ENCODE data around the gene PHF2. TPM values are rescaled to one million over a fixed set of nuclear protein-coding genes. Genes with fewer than 3 reads are reported as not detected.

Gene PHF2
- total RNA-seq, 1 donor from 2014 or later = 12.1 TPM

DNA sequence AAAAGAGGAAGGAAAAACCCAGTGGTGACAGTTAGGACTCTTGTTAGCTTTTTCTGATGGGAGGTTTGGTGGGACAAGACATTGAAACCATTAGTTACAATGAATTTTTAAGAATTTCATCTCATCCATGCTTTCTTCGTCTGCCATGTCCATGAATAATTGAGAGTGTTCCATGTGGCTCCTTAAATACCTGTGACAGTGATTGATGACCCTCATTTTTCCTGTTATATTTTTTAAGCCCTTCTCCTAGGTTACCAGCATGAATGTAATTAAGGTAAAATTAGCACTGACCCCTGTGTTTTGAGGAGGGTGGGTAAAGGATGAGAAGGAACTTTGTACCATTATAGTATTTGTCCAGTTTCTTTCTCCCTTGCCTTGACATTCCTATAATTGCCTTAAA lies 23.5 kb upstream of the PHF2 start:
- Histone ChIP-seq H3K79me2 (ENCODE audit: insufficient read depth, low read length) (no peaks in the 10 kb centered on the region), H3K36me3 (ENCODE audit: insufficient read depth, low read length) (peaks cover 25% of the 10 kb centered on the region), H3K4me2 (ENCODE audit: low read length) (no peak overlapping the region), H4K20me1 (ENCODE audit: insufficient read depth, low read length) (peaks cover 7% of the 10 kb centered on the region), H2AFZ (ENCODE audit: low read depth, low read length) (no peak overlapping the region), H3K9me3 (ENCODE audit: insufficient read depth, low read depth, low read length) (no peaks in the 10 kb centered on the region), H3K27me3 (ENCODE audit: insufficient read depth, low read length) (no peaks in the 10 kb centered on the region), H3K27ac (ENCODE audit: low read depth, low read length) (no peak overlapping the region), H3K4me3 (ENCODE audit: insufficient read depth, low read depth, low read length) (no peak overlapping the region), H3K9ac (ENCODE audit: low read length) (no peak overlapping the region), H3K4me1 (ENCODE audit: insufficient read depth, low read length) (no peaks in the 10 kb centered on the region)
- Mint-ChIP-seq H3K36me3 (ENCODE audit: low read depth, unreplicated experiment) (peaks cover 7% of the 10 kb centered on the region), H3K27ac (ENCODE audit: unreplicated experiment) (no peak overlapping the region), H3K4me3 (ENCODE audit: unreplicated experiment) (no peak overlapping the region), H3K4me1 (ENCODE audit: low read depth, unreplicated experiment) (no peaks in the 10 kb centered on the region), H3K27me3 (ENCODE audit: low read depth, unreplicated experiment) (no peaks in the 10 kb centered on the region), H3K9me3 (ENCODE audit: unreplicated experiment) (no peaks in the 10 kb centered on the region)
- no peak for TF ChIP-seq EZH2 (IDR thresholded peaks at IDR 0.05; ENCODE audit: insufficient read depth, low read length)
- TF ChIP-seq, protein P1, sequence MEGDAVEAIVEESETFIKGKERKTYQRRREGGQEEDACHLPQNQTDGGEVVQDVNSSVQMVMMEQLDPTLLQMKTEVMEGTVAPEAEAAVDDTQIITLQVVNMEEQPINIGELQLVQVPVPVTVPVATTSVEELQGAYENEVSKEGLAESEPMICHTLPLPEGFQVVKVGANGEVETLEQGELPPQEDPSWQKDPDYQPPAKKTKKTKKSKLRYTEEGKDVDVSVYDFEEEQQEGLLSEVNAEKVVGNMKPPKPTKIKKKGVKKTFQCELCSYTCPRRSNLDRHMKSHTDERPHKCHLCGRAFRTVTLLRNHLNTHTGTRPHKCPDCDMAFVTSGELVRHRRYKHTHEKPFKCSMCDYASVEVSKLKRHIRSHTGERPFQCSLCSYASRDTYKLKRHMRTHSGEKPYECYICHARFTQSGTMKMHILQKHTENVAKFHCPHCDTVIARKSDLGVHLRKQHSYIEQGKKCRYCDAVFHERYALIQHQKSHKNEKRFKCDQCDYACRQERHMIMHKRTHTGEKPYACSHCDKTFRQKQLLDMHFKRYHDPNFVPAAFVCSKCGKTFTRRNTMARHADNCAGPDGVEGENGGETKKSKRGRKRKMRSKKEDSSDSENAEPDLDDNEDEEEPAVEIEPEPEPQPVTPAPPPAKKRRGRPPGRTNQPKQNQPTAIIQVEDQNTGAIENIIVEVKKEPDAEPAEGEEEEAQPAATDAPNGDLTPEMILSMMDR (IDR thresholded peaks at IDR 0.05; ENCODE audit: insufficient read depth, low read depth, low read length) = no peak
- FAIRE-seq (no peak), DNase-seq (ENCODE audit: low read depth) (no peak)

DNA sequence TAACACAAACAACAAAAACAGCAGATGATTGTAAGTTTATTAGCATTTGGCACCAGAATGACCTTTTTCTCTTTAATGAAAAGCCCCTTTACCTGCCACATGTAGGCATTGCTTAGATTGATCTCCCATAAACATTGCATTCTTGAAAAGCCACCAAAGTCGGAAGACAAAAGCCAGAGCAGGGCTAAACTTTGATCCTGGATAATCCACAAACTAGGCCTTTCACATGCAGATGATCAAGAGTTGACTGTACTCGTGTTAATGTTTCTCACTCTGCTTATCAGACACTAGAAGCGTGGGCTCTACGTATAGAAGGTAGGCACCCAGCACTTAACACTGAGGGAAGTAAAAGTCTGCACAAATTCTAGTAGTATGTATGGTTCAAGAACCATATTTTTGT lies 21.0 kb upstream of the PHF2 start:
- no peak for DNase-seq (ENCODE audit: low read depth)
- Mint-ChIP-seq H3K4me1 (ENCODE audit: low read depth, unreplicated experiment) (no peaks in the 10 kb centered on the region), H3K4me3 (ENCODE audit: unreplicated experiment) (no peak overlapping the region), H3K27ac (ENCODE audit: unreplicated experiment) (no peak overlapping the region), H3K36me3 (ENCODE audit: low read depth, unreplicated experiment) (peaks cover 7% of the 10 kb centered on the region), H3K9me3 (ENCODE audit: unreplicated experiment) (no peaks in the 10 kb centered on the region), H3K27me3 (ENCODE audit: low read depth, unreplicated experiment) (no peaks in the 10 kb centered on the region)
- H4K20me1 ChIP-seq (ENCODE audit: insufficient read depth, low read length) = no peaks in the 10 kb centered on the region
- H3K4me1 ChIP-seq (ENCODE audit: insufficient read depth, low read length) = no peaks in the 10 kb centered on the region
- H2AFZ ChIP-seq (ENCODE audit: low read depth, low read length) = no peak overlapping the region
- no peak overlapping the region for H3K9ac ChIP-seq (ENCODE audit: low read length)
- FAIRE-seq = no peak
- H3K4me3 ChIP-seq (ENCODE audit: insufficient read depth, low read depth, low read length) = no peak overlapping the region
- no peak overlapping the region for H3K4me2 ChIP-seq (ENCODE audit: low read length)
- no peak for TF ChIP-seq EZH2 (IDR thresholded peaks at IDR 0.05; ENCODE audit: insufficient read depth, low read length)
- TF ChIP-seq, protein P1 (IDR thresholded peaks at IDR 0.05; ENCODE audit: insufficient read depth, low read depth, low read length) = no peak
- H3K27ac ChIP-seq (ENCODE audit: low read depth, low read length) = no peak overlapping the region
- no peaks in the 10 kb centered on the region for H3K9me3 ChIP-seq (ENCODE audit: insufficient read depth, low read depth, low read length)
- no peaks in the 10 kb centered on the region for H3K27me3 ChIP-seq (ENCODE audit: insufficient read depth, low read length)
- H3K36me3 ChIP-seq (ENCODE audit: insufficient read depth, low read length) = peaks cover 39% of the 10 kb centered on the region
- H3K79me2 ChIP-seq (ENCODE audit: insufficient read depth, low read length) = no peaks in the 10 kb centered on the region

DNA sequence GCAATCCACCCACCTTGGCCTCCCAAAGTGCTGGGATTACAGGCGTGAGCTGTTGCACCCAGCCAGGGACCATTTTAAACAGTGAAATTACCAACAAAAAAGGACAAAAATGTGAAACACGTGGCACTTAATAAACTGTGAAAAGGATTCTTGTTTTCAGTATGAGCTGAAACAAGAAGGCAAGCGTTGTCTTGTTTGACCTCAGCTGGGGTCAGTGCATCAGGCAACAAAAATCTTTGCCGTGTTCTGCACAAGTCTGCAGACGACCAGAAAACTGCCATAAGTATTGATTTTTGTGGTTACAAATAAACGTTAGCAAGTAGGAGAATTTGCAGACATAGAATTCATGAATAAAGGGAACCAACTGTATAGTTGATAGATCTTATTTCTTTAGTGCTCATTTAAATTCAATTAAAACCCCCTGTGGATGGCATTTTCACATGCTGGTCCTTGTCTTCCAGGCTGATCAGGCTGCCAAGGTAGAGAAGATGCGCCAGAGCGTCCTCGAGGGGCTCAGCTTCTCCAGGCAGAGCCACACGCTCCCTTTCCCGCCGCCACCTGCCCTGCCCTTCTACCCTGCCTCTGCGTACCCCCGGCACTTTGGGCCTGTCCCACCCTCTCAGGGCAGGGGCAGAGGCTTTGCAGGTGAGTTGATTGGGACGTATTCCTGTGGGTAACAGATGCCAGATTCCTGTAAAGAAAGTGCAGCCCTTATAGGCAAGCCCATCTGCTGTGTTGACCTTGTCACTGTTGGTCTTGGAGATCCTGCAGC lies 18.8 kb upstream of the PHF2 start:
- TF ChIP-seq, protein P1 (IDR thresholded peaks at IDR 0.05; ENCODE audit: insufficient read depth, low read depth, low read length) = no peak
- TF ChIP-seq EZH2 (IDR thresholded peaks at IDR 0.05; ENCODE audit: insufficient read depth, low read length) = no peak
- Histone ChIP-seq H2AFZ (ENCODE audit: low read depth, low read length) (no peak overlapping the region), H3K27ac (ENCODE audit: low read depth, low read length) (no peak overlapping the region), H3K4me3 (ENCODE audit: insufficient read depth, low read depth, low read length) (no peak overlapping the region), H3K27me3 (ENCODE audit: insufficient read depth, low read length) (no peaks in the 10 kb centered on the region), H3K4me2 (ENCODE audit: low read length) (no peak overlapping the region), H3K79me2 (ENCODE audit: insufficient read depth, low read length) (no peaks in the 10 kb centered on the region), H3K36me3 (ENCODE audit: insufficient read depth, low read length) (peaks cover 40% of the 10 kb centered on the region), H3K9ac (ENCODE audit: low read length) (no peak overlapping the region), H4K20me1 (ENCODE audit: insufficient read depth, low read length) (no peaks in the 10 kb centered on the region), H3K9me3 (ENCODE audit: insufficient read depth, low read depth, low read length) (no peaks in the 10 kb centered on the region), H3K4me1 (ENCODE audit: insufficient read depth, low read length) (no peaks in the 10 kb centered on the region)
- Mint-ChIP-seq H3K9me3 (ENCODE audit: unreplicated experiment) (no peaks in the 10 kb centered on the region), H3K4me3 (ENCODE audit: unreplicated experiment) (no peak overlapping the region), H3K36me3 (ENCODE audit: low read depth, unreplicated experiment) (peaks cover 3% of the 10 kb centered on the region), H3K27ac (ENCODE audit: unreplicated experiment) (no peak overlapping the region), H3K27me3 (ENCODE audit: low read depth, unreplicated experiment) (no peaks in the 10 kb centered on the region), H3K4me1 (ENCODE audit: low read depth, unreplicated experiment) (no peaks in the 10 kb centered on the region)
- no peak for DNase-seq (ENCODE audit: low read depth)
- no peak for FAIRE-seq
